Measurements from ENCODE around the gene RPUSD1.
"Not testable (repeated sequence)": the region's sequence is repeated elsewhere in the genome, so short reads cannot be mapped to it uniquely, and the experiment has no call there.

The RPUSD1 gene, protein sequence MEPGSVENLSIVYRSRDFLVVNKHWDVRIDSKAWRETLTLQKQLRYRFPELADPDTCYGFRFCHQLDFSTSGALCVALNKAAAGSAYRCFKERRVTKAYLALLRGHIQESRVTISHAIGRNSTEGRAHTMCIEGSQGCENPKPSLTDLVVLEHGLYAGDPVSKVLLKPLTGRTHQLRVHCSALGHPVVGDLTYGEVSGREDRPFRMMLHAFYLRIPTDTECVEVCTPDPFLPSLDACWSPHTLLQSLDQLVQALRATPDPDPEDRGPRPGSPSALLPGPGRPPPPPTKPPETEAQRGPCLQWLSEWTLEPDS

DNA sequence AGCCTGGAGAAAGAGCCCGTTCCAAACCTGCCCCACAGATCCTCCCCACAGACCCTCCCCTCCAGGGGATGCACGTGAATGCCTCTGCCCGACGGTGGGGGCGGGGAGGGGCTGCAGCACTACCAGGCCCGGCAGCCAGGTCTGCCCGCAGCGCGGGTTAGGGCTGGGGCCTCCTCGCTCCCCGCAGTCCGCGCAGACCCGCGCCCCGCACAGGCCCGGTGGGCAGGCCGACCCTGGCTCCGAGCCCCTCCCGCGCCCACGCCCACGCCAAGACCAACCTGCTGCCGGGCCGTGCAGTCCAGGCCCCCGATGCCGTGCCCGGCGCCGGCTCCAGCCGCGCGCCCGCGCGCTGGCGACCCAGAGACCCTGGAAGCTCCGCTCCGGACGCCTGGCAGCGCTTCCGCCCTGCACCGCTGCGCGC is at the start of gene RPUSD1:
Gene RPUSD1, minus strand, starts transcription at position 404 of the 421 bp plus-strand sequence. CDS start 644 bp downstream, outside the sequence.
- H3K4me3 ChIP-seq (ENCODE audit: low read depth, low read length) = peak within 1 kb of the TSS; percentile 93
- H3K27ac ChIP-seq (ENCODE audit: low read depth, low read length) = peak within 1 kb of the TSS; percentile 88
- H3K4me1 ChIP-seq (ENCODE audit: control insufficient read depth, insufficient read depth, low read length) = peaks cover 5% of the 10 kb centered on the region; the same call in 1 of the 2 replicates
- no peaks in the 10 kb centered on the region for H3K27me3 ChIP-seq (ENCODE audit: control insufficient read depth, insufficient read depth, low read length)
- peak within 1 kb of the TSS; percentile 86 for H3K9ac ChIP-seq (ENCODE audit: low read length)
- H3K9me3 ChIP-seq (ENCODE audit: control insufficient read depth, insufficient read depth, low read depth, low read length) = no peaks in the 10 kb centered on the region
- H3K36me3 ChIP-seq (ENCODE audit: control insufficient read depth, insufficient read depth, low read length) = peaks cover 49% of the 10 kb centered on the region

DNA sequence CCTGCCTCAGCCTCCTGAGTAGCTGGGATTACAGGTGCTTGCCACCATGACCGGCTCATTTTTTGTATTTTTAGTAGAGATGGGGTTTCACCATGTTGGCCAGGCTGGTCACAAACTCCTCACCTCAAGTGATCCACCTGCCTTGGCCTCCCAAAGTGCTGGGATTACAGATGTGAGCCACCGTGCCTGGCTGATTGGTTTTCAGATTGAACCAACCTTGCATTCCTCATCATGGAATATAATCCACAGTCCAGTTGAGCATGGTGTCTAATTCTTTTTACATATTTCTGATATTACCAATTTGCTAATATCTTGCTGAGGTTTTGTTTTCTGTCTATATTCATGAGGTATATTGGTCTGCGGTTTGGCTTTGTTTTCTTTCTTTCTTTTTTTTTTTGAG is 48.6 kb upstream of the RPUSD1 start:
- H3K27ac ChIP-seq (ENCODE audit: low read depth, low read length); H3K36me3 ChIP-seq (ENCODE audit: control insufficient read depth, insufficient read depth, low read length); H3K9ac ChIP-seq (ENCODE audit: low read length); H3K4me3 ChIP-seq (ENCODE audit: low read depth, low read length); H3K27me3 ChIP-seq (ENCODE audit: control insufficient read depth, insufficient read depth, low read length); H3K4me1 ChIP-seq (ENCODE audit: control insufficient read depth, insufficient read depth, low read length): not testable (repeated sequence)
- H3K9me3 ChIP-seq (ENCODE audit: control insufficient read depth, insufficient read depth, low read depth, low read length) = peaks cover 18% of the 10 kb centered on the region

DNA sequence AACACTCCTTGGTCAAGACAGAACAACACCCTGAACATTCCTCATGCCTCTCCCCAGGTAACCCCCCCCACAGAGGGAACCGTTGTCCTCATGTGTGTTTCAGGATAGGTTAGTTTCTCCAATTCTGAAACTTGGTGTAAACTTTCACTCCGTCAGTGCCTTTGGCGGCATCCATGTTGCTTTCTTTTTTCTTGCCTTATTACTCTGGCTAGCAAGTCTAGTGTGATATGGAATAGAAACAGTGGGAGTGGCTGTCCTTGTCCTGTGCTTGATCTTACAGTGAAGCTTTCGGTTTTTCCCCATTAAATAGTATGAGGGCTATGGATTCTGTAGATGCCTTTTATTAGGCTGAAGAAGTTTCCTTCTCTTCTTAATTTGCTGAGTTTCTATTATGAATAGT is 48.0 kb upstream of the RPUSD1 start:
- H3K36me3 ChIP-seq (ENCODE audit: control insufficient read depth, insufficient read depth, low read length) = no peaks in the 10 kb centered on the region
- H3K4me1 ChIP-seq (ENCODE audit: control insufficient read depth, insufficient read depth, low read length) = no peaks in the 10 kb centered on the region
- H3K27ac ChIP-seq (ENCODE audit: low read depth, low read length) = no peak overlapping the region
- H3K9me3 ChIP-seq (ENCODE audit: control insufficient read depth, insufficient read depth, low read depth, low read length) = peaks cover 18% of the 10 kb centered on the region
- no peaks in the 10 kb centered on the region for H3K27me3 ChIP-seq (ENCODE audit: control insufficient read depth, insufficient read depth, low read length)
- no peak overlapping the region for H3K9ac ChIP-seq (ENCODE audit: low read length)
- no peak overlapping the region for H3K4me3 ChIP-seq (ENCODE audit: low read depth, low read length)

DNA sequence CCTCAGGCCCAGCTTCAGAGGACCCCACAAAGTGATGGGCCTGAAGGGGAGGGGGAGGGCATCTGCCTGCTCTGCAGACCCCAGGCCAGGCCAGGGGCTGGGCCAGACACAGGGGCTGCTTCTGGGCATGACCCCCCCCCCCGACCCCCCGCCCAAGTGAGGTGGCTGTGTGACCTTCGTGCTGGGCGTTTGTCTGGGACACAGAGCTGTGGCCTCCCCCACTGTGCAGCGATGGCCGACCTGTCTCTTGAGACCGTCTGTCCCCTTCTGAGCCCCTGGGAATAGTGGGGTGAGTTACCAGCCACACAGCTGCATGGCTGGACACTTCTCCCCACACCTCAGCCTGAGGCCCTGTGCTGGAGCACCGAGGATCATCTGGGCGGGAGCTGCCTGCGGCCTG is 47.2 kb upstream of the RPUSD1 start:
- Histone ChIP-seq H3K27me3 (ENCODE audit: control insufficient read depth, insufficient read depth, low read length) (no peaks in the 10 kb centered on the region), H3K36me3 (ENCODE audit: control insufficient read depth, insufficient read depth, low read length) (no peaks in the 10 kb centered on the region), H3K9ac (ENCODE audit: low read length) (no peak overlapping the region), H3K4me1 (ENCODE audit: control insufficient read depth, insufficient read depth, low read length) (no peaks in the 10 kb centered on the region), H3K27ac (ENCODE audit: low read depth, low read length) (no peak overlapping the region), H3K9me3 (ENCODE audit: control insufficient read depth, insufficient read depth, low read depth, low read length) (peaks cover 18% of the 10 kb centered on the region), H3K4me3 (ENCODE audit: low read depth, low read length) (no peak overlapping the region)

DNA sequence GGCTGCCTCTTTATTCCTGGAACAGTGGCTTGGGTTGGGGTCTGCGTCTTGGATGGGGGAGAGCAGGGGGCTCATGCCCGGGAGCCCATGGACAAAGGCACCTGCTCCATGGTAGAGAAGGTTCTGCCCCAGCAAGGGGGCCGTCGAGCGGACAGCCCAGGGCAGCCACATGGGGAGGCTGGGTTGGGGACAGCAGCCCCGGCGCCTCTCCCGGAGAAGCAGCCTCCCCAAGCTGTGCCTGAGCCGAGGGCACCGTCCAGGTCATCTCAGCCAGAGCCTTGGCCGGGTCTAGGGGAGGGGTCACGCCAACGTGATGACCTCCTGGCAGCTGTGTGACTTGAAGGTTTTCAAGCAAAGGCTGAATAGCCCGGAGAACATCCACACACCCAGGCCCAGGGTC is 45.2 kb upstream of the RPUSD1 start:
- peaks cover 18% of the 10 kb centered on the region for H3K9me3 ChIP-seq (ENCODE audit: control insufficient read depth, insufficient read depth, low read depth, low read length)
- no peak overlapping the region for H3K9ac ChIP-seq (ENCODE audit: low read length)
- no peak overlapping the region for H3K27ac ChIP-seq (ENCODE audit: low read depth, low read length)
- H3K36me3 ChIP-seq (ENCODE audit: control insufficient read depth, insufficient read depth, low read length) = no peaks in the 10 kb centered on the region
- H3K4me3 ChIP-seq (ENCODE audit: low read depth, low read length) = no peak overlapping the region
- H3K4me1 ChIP-seq (ENCODE audit: control insufficient read depth, insufficient read depth, low read length) = no peaks in the 10 kb centered on the region
- no peaks in the 10 kb centered on the region for H3K27me3 ChIP-seq (ENCODE audit: control insufficient read depth, insufficient read depth, low read length)

DNA sequence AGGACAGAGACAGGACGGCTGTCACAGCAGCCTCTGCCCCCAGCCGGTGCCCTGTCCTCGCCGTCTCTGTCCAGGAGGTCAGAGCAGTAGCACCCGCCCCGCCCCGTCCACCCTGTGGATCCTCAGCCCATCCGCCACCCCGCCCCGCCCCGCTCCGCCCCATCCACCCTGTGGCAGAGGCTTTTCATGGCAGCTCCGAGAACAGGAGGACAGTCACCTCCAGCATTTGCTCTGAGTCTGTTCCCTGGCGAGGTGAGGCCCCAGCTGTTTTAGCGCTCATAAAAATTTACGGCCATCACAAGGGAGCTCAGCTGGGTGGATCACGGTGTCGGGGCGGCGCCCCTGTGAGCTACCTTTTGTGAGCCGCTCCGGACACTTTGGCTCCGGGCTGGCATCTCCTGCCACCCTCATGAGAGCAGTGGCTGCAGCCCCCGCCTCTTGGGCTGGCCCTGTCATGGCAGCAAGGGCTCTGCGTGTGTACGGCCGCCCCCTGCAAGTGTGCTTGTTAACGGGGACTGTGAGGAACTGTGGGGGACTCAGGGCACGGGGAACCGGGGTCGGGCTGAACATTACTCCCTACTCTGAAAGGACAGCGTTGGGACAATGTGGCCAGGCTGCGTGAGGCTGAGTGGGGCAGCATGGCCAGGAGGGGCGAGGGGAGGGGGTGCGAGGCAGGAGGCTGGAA is 44.6 kb upstream of the RPUSD1 start:
- Histone ChIP-seq H3K9me3 (ENCODE audit: control insufficient read depth, insufficient read depth, low read depth, low read length) (peaks cover 16% of the 10 kb centered on the region), H3K27me3 (ENCODE audit: control insufficient read depth, insufficient read depth, low read length) (no peaks in the 10 kb centered on the region), H3K27ac (ENCODE audit: low read depth, low read length) (no peak overlapping the region), H3K4me3 (ENCODE audit: low read depth, low read length) (no peak overlapping the region), H3K9ac (ENCODE audit: low read length) (no peak overlapping the region), H3K36me3 (ENCODE audit: control insufficient read depth, insufficient read depth, low read length) (no peaks in the 10 kb centered on the region), H3K4me1 (ENCODE audit: control insufficient read depth, insufficient read depth, low read length) (no peaks in the 10 kb centered on the region)

DNA sequence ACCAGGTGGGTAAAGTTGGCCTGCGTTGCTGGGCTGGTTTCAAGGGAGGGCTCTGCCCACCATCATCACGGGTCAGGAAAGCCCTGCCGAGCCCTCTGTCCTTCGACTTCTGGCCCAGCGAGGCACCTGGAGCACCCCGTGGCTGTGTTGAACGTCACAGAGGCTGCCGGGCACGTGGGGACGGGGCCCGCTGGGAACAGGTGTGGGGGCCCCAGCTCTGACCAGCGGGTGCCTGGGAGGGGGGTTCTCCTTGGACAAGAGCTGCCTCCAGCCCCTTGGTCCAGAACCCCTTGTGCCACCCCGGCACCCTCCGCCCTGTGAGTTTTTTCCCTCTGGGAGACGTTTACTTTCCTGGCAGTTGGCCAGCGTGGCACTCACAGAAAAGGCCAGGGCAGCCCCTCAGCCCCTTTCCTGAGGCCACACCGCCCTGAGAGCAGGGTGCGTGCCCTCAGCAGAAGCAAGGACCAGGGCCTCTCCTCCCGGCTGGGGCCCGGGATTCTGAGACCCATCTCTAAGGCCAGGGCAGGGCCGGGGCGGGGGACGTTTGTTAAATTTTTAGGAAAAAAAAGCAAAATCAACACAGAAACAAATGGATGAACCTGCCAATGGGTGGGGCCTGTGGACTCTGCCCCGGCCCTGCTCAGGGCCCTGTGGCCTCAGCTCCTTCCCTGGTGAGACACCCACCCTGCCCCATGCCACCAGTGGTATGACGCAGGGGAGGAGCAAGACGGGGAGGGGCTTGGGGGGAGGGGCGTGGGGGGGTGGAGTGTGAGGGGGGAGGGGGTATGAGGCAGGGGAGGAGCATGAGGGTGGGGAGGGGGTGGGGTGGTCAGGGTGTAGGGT is 43.6 kb upstream of the RPUSD1 start:
- Histone ChIP-seq H3K36me3 (ENCODE audit: control insufficient read depth, insufficient read depth, low read length) (no peaks in the 10 kb centered on the region), H3K4me1 (ENCODE audit: control insufficient read depth, insufficient read depth, low read length) (no peaks in the 10 kb centered on the region), H3K9ac (ENCODE audit: low read length) (no peak overlapping the region)

DNA sequence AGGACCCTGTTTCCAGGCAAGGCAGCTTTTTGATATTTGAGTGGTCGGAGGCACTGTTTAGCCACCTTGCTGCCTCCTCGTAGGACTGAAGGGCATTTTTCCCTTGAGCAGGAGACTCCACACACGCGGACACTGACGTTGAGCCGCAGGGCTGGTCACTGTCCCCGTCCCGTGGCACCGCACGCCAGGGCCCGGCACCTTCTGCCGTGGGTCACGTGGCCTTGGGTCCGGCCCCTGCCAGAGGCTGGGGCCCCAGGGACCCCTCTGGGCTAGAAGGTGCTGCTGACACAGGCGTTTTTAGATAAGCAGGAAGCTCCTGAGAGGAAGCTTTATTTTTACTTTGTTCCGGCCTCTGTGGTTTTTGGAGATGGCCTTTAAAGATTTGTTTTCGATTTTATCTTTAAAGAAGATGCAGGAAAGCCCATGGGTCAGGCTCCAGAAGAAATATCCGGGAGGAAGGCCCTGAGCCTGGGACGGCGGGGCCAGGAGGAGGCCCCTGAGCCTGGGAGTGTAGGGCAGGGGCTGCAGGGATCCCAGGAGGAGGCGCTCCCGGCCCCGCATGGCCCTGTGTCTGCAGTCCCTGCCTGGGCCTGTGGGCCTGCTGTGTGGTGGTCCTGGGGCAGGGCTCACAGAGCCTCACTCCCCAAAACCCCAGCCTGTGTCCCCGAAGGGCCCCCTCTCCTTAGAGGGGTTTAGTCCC is 42.8 kb upstream of the RPUSD1 start:
- H3K4me1 ChIP-seq (ENCODE audit: control insufficient read depth, insufficient read depth, low read length) = no peaks in the 10 kb centered on the region
- peaks cover 6% of the 10 kb centered on the region for H3K9me3 ChIP-seq (ENCODE audit: control insufficient read depth, insufficient read depth, low read depth, low read length)
- H3K9ac ChIP-seq (ENCODE audit: low read length) = no peak overlapping the region

More for the DNA sequence above, 43.6 kb upstream of the RPUSD1 start:
- H3K4me3 ChIP-seq (ENCODE audit: low read depth, low read length) = no peak overlapping the region
- peaks cover 12% of the 10 kb centered on the region for H3K9me3 ChIP-seq (ENCODE audit: control insufficient read depth, insufficient read depth, low read depth, low read length)
- no peaks in the 10 kb centered on the region for H3K27me3 ChIP-seq (ENCODE audit: control insufficient read depth, insufficient read depth, low read length)
- no peak overlapping the region for H3K27ac ChIP-seq (ENCODE audit: low read depth, low read length)

DNA sequence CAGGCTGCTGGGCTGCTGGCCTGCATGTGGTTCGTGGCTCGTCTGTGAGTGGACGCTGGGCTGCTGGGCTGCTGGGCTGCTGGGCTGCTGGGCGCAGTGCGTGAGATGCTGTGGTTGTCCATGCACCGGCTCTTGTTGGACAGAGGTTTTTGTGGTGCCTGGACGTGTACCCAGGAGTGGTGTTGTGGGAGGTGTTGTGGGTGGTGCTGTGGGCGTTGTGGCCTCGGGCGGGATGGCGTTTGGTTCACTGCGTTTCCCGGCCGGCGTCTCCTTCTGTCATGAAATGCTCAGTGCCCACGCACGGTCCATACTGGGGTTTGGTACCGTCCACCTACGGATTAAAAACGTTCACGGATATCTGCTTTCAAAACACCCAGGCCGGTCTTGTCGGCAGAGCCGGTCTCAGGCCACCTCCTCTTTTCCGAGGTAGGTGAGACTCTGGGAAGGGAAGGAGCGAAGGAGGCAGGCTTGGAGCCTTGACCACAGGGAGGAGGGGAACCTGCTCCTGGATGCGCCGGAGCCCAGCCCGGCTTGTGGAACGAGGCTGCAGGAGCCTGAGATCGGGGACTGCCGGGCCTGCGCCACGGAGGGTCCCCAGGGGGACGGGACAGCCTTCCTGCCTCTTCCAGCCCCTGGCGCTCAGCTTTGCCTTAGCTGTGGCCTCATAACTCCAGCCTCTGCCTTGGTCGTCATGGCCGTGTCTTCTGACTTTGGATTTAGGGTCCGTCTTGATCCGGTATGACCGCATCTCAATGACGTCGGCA is 42.1 kb upstream of the RPUSD1 start:
- H3K27ac ChIP-seq (ENCODE audit: low read depth, low read length) = no peak overlapping the region
- H3K27me3 ChIP-seq (ENCODE audit: control insufficient read depth, insufficient read depth, low read length) = no peaks in the 10 kb centered on the region
- no peaks in the 10 kb centered on the region for H3K9me3 ChIP-seq (ENCODE audit: control insufficient read depth, insufficient read depth, low read depth, low read length)
- no peak overlapping the region for H3K4me3 ChIP-seq (ENCODE audit: low read depth, low read length)
- no peak overlapping the region for H3K9ac ChIP-seq (ENCODE audit: low read length)
- no peaks in the 10 kb centered on the region for H3K4me1 ChIP-seq (ENCODE audit: control insufficient read depth, insufficient read depth, low read length)
- no peaks in the 10 kb centered on the region for H3K36me3 ChIP-seq (ENCODE audit: control insufficient read depth, insufficient read depth, low read length)

More for the DNA sequence above, 42.8 kb upstream of the RPUSD1 start:
- Histone ChIP-seq H3K4me3 (ENCODE audit: low read depth, low read length) (no peak overlapping the region), H3K36me3 (ENCODE audit: control insufficient read depth, insufficient read depth, low read length) (no peaks in the 10 kb centered on the region), H3K27me3 (ENCODE audit: control insufficient read depth, insufficient read depth, low read length) (no peaks in the 10 kb centered on the region), H3K27ac (ENCODE audit: low read depth, low read length) (no peak overlapping the region)

DNA sequence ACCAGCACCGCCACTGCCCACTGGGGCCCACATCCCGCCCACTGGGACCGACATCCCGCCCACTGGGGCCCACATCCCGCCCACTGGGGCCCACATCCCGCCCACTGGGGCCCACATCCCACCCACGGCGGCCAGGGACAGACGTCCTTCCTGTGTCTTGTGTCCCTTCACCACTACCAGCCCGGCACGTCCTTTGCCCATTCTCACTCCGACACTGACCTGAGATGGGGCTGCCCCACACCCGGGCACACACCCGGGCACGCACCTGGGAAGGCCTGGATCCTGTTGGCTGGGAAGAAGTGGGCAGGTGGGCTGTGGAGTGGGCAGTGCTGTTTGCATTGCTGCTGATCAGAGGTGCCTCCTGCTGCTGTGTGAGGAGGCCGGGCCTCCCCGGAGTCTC is 40.7 kb upstream of the RPUSD1 start:
- Histone ChIP-seq H3K27ac (ENCODE audit: low read depth, low read length) (no peak overlapping the region), H3K36me3 (ENCODE audit: control insufficient read depth, insufficient read depth, low read length) (no peaks in the 10 kb centered on the region), H3K27me3 (ENCODE audit: control insufficient read depth, insufficient read depth, low read length) (no peaks in the 10 kb centered on the region), H3K4me3 (ENCODE audit: low read depth, low read length) (no peak overlapping the region), H3K4me1 (ENCODE audit: control insufficient read depth, insufficient read depth, low read length) (no peaks in the 10 kb centered on the region), H3K9ac (ENCODE audit: low read length) (no peak overlapping the region), H3K9me3 (ENCODE audit: control insufficient read depth, insufficient read depth, low read depth, low read length) (no peaks in the 10 kb centered on the region)

Data from HUES6 (cell line).